Measurements from ENCODE around the gene CHAMP1. TPM values are rescaled to one million over a fixed set of nuclear protein-coding genes. Genes with fewer than 3 reads are reported as not detected.

The CHAMP1 gene
- total RNA-seq, 2 donors from 2014 or later = 5.9 to 10.6 TPM

GRCh38 chr13:114296448-114296847 lies 17.9 kb upstream of the CHAMP1 start:
- DNase-seq (no peak), ATAC-seq (no peak)
- Histone ChIP-seq H3K27me3 (no peaks in the 10 kb centered on the region), H3K4me1 (no peaks in the 10 kb centered on the region), H3K36me3 (replicated peaks in 1 of 2; ENCODE audit: insufficient read depth in 1 of 2, low read depth in 2 of 2) (peaks cover 6 to 17% of the 10 kb centered on the region in 2 donors), H3K27ac (no peak overlapping the region), H3K9me3 (no peaks in the 10 kb centered on the region), H3K4me3 (no peak overlapping the region)
- intact Hi-C loops (cut with DNase I) = no loop called here
- 84 to 86% methylated on average over 10 of the region's 10 CpGs for WGBS, 2 donors
- TF ChIP-seq POLR2A (IDR thresholded peaks at IDR 0.05) (no peak), CTCF (IDR thresholded peaks at IDR 0.05) (no peak)

- TF ChIP-seq CTCF (IDR thresholded peaks at IDR 0.05) = no peak
- TF ChIP-seq POLR2A (IDR thresholded peaks at IDR 0.05) = no peak
- ATAC-seq (no peak), DNase-seq (no peak)
- WGBS, 2 donors = 84 to 92% methylated on average over 5 of the region's 5 CpGs
- Histone ChIP-seq H3K4me3 (no peak overlapping the region), H3K27me3 (no peaks in the 10 kb centered on the region), H3K9me3 (no peaks in the 10 kb centered on the region), H3K36me3 (replicated peaks in 1 of 2; ENCODE audit: insufficient read depth in 1 of 2, low read depth in 2 of 2) (peaks cover 6 to 18% of the 10 kb centered on the region in 2 donors), H3K4me1 (no peaks in the 10 kb centered on the region), H3K27ac (no peak overlapping the region)
- intact Hi-C loops (cut with DNase I) = no loop called here
Observed at GRCh38 chr13:114296902-114297301, 17.4 kb upstream of the CHAMP1 start.

- Histone ChIP-seq H3K4me1 (peaks cover 10% of the 10 kb centered on the region), H3K27me3 (no peaks in the 10 kb centered on the region), H3K36me3 (replicated peaks in 1 of 2; ENCODE audit: insufficient read depth in 1 of 2, low read depth in 2 of 2) (peaks cover 0 to 16% of the 10 kb centered on the region in 2 donors), H3K27ac (no peak overlapping the region), H3K9me3 (no peaks in the 10 kb centered on the region), H3K4me3 (no peak overlapping the region)
- TF ChIP-seq CTCF (IDR thresholded peaks at IDR 0.05) (no peak), POLR2A (IDR thresholded peaks at IDR 0.05) (no peak)
- ATAC-seq (no peak), DNase-seq (no peak)
- 84 to 89% methylated on average over 12 of the region's 12 CpGs for WGBS, 2 donors
- intact Hi-C loops (cut with DNase I) = no loop called here
Observed at GRCh38 chr13:114298866-114299265, 15.4 kb upstream of the CHAMP1 start.

GRCh38 chr13:114299604-114300305 lies 14.5 kb upstream of the CHAMP1 start:
- ATAC-seq (no peak), DNase-seq (no peak)
- no peaks in the 10 kb centered on the region for H3K27me3 ChIP-seq
- no peak overlapping the region for H3K27ac ChIP-seq
- H3K9me3 ChIP-seq = no peaks in the 10 kb centered on the region
- peaks cover 0 to 16% of the 10 kb centered on the region in 2 donors for H3K36me3 ChIP-seq (replicated peaks in 1 of 2; ENCODE audit: insufficient read depth in 1 of 2, low read depth in 2 of 2)
- 93 to 95% methylated on average over 12 of the region's 12 CpGs for WGBS, 2 donors
- no peak for TF ChIP-seq CTCF (IDR thresholded peaks at IDR 0.05)
- no peak for TF ChIP-seq POLR2A (IDR thresholded peaks at IDR 0.05)
- H3K4me1 ChIP-seq = peaks cover 19% of the 10 kb centered on the region
- no peak overlapping the region for H3K4me3 ChIP-seq
- intact Hi-C loops (cut with DNase I) = no loop called here

Measured in body of pancreas (tissue), 4 donors.